ENCODE measurements around the gene DOCK4.
A peak's percentile ranks its signal among the peaks of the same experiment; 100 is the strongest.

DOCK4 gene

GRCh38 chr7:112020800-112021199 is 185.4 kb downstream of the DOCK4 start:
- Mint-ChIP-seq H3K4me3 (no peak overlapping the region), H3K36me3 (ENCODE audit: low read depth) (no peaks in the 10 kb centered on the region), H3K27ac (no peak overlapping the region), H3K4me1 (peaks cover 13% of the 10 kb centered on the region), H3K9me3 (no peaks in the 10 kb centered on the region), H3K27me3 (ENCODE audit: low read depth) (peaks cover 6% of the 10 kb centered on the region)
- TF ChIP-seq CTCF (IDR thresholded peaks at IDR 0.05; ENCODE audit: unreplicated experiment in 3 of 3) = no peak

- Mint-ChIP-seq H3K4me1 (peaks cover 13% of the 10 kb centered on the region), H3K4me3 (no peak overlapping the region), H3K9me3 (no peaks in the 10 kb centered on the region), H3K36me3 (ENCODE audit: low read depth) (no peaks in the 10 kb centered on the region), H3K27ac (peak overlapping the region in 1 of 3 experiments; percentile 34), H3K27me3 (ENCODE audit: low read depth) (no peaks in the 10 kb centered on the region)
- no peak for TF ChIP-seq CTCF (IDR thresholded peaks at IDR 0.05; ENCODE audit: unreplicated experiment in 3 of 3)
Measured at GRCh38 chr7:112019932-112020331, 186.3 kb downstream of the DOCK4 start.

GRCh38 chr7:112018305-112019030 is 187.7 kb downstream of the DOCK4 start:
- Mint-ChIP-seq H3K9me3 (no peaks in the 10 kb centered on the region), H3K4me3 (no peak overlapping the region), H3K27ac (no peak overlapping the region), H3K27me3 (ENCODE audit: low read depth) (no peaks in the 10 kb centered on the region), H3K4me1 (peaks cover 13% of the 10 kb centered on the region), H3K36me3 (ENCODE audit: low read depth) (no peaks in the 10 kb centered on the region)
- no peak for TF ChIP-seq CTCF (IDR thresholded peaks at IDR 0.05; ENCODE audit: unreplicated experiment in 3 of 3)

GRCh38 chr7:112015146-112015545 is 191.1 kb downstream of the DOCK4 start:
- Mint-ChIP-seq H3K9me3 (no peaks in the 10 kb centered on the region), H3K27ac (no peak overlapping the region), H3K4me1 (peaks cover 12% of the 10 kb centered on the region), H3K36me3 (ENCODE audit: low read depth) (no peaks in the 10 kb centered on the region), H3K27me3 (ENCODE audit: low read depth) (no peaks in the 10 kb centered on the region), H3K4me3 (no peak overlapping the region)
- no peak for TF ChIP-seq CTCF (IDR thresholded peaks at IDR 0.05; ENCODE audit: unreplicated experiment in 3 of 3)

GRCh38 chr7:112014347-112014746 is 191.9 kb downstream of the DOCK4 start:
- Mint-ChIP-seq H3K27ac (no peak overlapping the region), H3K4me3 (no peak overlapping the region), H3K4me1 (peaks cover 12% of the 10 kb centered on the region), H3K9me3 (no peaks in the 10 kb centered on the region), H3K36me3 (ENCODE audit: low read depth) (no peaks in the 10 kb centered on the region), H3K27me3 (ENCODE audit: low read depth) (no peaks in the 10 kb centered on the region)
- TF ChIP-seq CTCF (IDR thresholded peaks at IDR 0.05; ENCODE audit: unreplicated experiment in 3 of 3) = no peak

- no peak overlapping the region for H3K4me3 Mint-ChIP-seq
- no peak for TF ChIP-seq CTCF (IDR thresholded peaks at IDR 0.05; ENCODE audit: unreplicated experiment in 3 of 3)
- H3K9me3 Mint-ChIP-seq = no peaks in the 10 kb centered on the region
- H3K36me3 Mint-ChIP-seq (ENCODE audit: low read depth) = no peaks in the 10 kb centered on the region
- no peak overlapping the region for H3K27ac Mint-ChIP-seq
- no peaks in the 10 kb centered on the region for H3K27me3 Mint-ChIP-seq (ENCODE audit: low read depth)
- peaks cover 5% of the 10 kb centered on the region for H3K4me1 Mint-ChIP-seq
Measured at GRCh38 chr7:112013274-112013673, 192.9 kb downstream of the DOCK4 start.
